ENCODE results near the gene ZNF324. TPM values are rescaled to one million over a fixed set of nuclear protein-coding genes. Genes with fewer than 3 reads are reported as not detected.

Gene ZNF324
- 34.1 TPM for total RNA-seq

GRCh38 chr19:58466760-58467589 is at the start of gene ZNF324:
TSS of gene ZNF324 (plus strand) at chr19:58467080. CDS start at chr19:58469186, 2,106 bp downstream.

GRCh38 chr19:58439576-58440554 is 27.0 kb upstream of the ZNF324 start, which contains the start of gene ZNF132:
TSS of gene ZNF132 (minus strand) at chr19:58440153. CDS start at chr19:58439821, 332 bp downstream.

GRCh38 chr19:58451358-58452101 is 15.3 kb upstream of the ZNF324 start, which contains the start of gene ZNF324B:
TSS of gene ZNF324B (plus strand) at chr19:58451622. CDS start at chr19:58453702, 2,080 bp downstream.

GRCh38 chr19:58475714-58476497 is 9.0 kb downstream of the ZNF324 start, which contains the start of gene ZNF446:
TSS of gene ZNF446 (plus strand) at chr19:58476352. CDS start at chr19:58477219, 867 bp downstream.

GRCh38 chr19:58511353-58512208 is 44.7 kb downstream of the ZNF324 start, which contains the start of gene SLC27A5:
TSS of gene SLC27A5 (minus strand) at chr19:58511992. CDS start at chr19:58511955, 37 bp downstream.

GRCh38 chr19:58519355-58520256 is 52.7 kb downstream of the ZNF324 start, which contains the start of gene ZBTB45:
TSS of gene ZBTB45 (minus strand) at chr19:58519810. CDS start at chr19:58517673, 2,137 bp downstream.

Small RNAs within 50 kb of the gene (small RNA-seq; reads per million reads assigned to genes)
- not detected for gene RN7SL693P (ENCODE audit: low replicate concordance)
- gene RNU6-1337P (ENCODE audit: low replicate concordance), result not detected

Other genes starting within 250 kb of the ZNF324 start
- gene ZNF544, start 238.2 kb upstream of the ZNF324 start, total RNA-seq, result 72.0 TPM
- 27.5 TPM for gene ZNF8, start 188.1 kb upstream of the ZNF324 start, total RNA-seq
- gene ERVK3-1, start 161.7 kb upstream of the ZNF324 start, total RNA-seq, result 49.8 TPM
- gene ZSCAN22, start 140.1 kb upstream of the ZNF324 start, total RNA-seq, result 4.4 TPM
- 4.1 TPM for gene A1BG, start 113.6 kb upstream of the ZNF324 start, total RNA-seq
- gene ZNF497, start 104.3 kb upstream of the ZNF324 start, total RNA-seq, result 8.1 TPM
- 1.6 TPM for gene ZNF837, start 86.0 kb upstream of the ZNF324 start, total RNA-seq
- gene RPS5, start 79.8 kb upstream of the ZNF324 start, total RNA-seq, result 1,498 TPM
- gene RNF225, start 71.4 kb upstream of the ZNF324 start, total RNA-seq, result not detected
- 27.9 TPM for gene ZNF584, start 58.4 kb upstream of the ZNF324 start, total RNA-seq
- gene ZNF132, start 26.9 kb upstream of the ZNF324 start, total RNA-seq, result 21.0 TPM
- 21.9 TPM for gene ZNF324B, start 15.5 kb upstream of the ZNF324 start, total RNA-seq
- 16.0 TPM for gene ZNF446, start 9.3 kb downstream of the ZNF324 start, total RNA-seq
- 7.5 TPM for gene SLC27A5, start 44.9 kb downstream of the ZNF324 start, total RNA-seq
- 10.3 TPM for gene ZBTB45, start 52.7 kb downstream of the ZNF324 start, total RNA-seq
- gene TRIM28, start 77.0 kb downstream of the ZNF324 start, total RNA-seq, result 345 TPM
- 72.0 TPM for gene CHMP2A, start 88.0 kb downstream of the ZNF324 start, total RNA-seq
- 38.8 TPM for gene UBE2M, start 91.5 kb downstream of the ZNF324 start, total RNA-seq
- gene MZF1, start 106.3 kb downstream of the ZNF324 start, total RNA-seq, result 26.3 TPM